ENCODE measurements around the gene INPP5A. TPM values are rescaled to one million over a fixed set of nuclear protein-coding genes. Genes with fewer than 3 reads are reported as not detected.
"Not testable (repeated sequence)": the region's sequence is repeated elsewhere in the genome, so short reads cannot be mapped to it uniquely, and the experiment has no call there.

Gene INPP5A
- total RNA-seq, 1 donor from 2014 or later: 36.4 TPM

GRCh38 chr10:132701846-132702190, 164.2 kb downstream of the INPP5A start:
- Mint-ChIP-seq H3K4me3 (ENCODE audit: unreplicated experiment) (no peak overlapping the region), H3K9me3 (ENCODE audit: unreplicated experiment) (peaks cover 12% of the 10 kb centered on the region), H3K27ac (ENCODE audit: unreplicated experiment) (no peak overlapping the region), H3K27me3 (ENCODE audit: unreplicated experiment) (no peaks in the 10 kb centered on the region), H3K4me1 (ENCODE audit: unreplicated experiment) (peaks cover 15% of the 10 kb centered on the region), H3K36me3 (ENCODE audit: unreplicated experiment) (peaks cover 13% of the 10 kb centered on the region)
- no peak for DNase-seq (ENCODE audit: extremely low spot score, unreplicated experiment)
- TF ChIP-seq CTCF (IDR thresholded peaks at IDR 0.05): no peak

GRCh38 chr10:132702601-132703418, 165.2 kb downstream of the INPP5A start:
- H3K36me3 Mint-ChIP-seq (ENCODE audit: unreplicated experiment): peaks cover 17% of the 10 kb centered on the region
- DNase-seq (ENCODE audit: extremely low spot score, unreplicated experiment): no peak
- no peak overlapping the region for H3K27ac Mint-ChIP-seq (ENCODE audit: unreplicated experiment)
- H3K9me3 Mint-ChIP-seq (ENCODE audit: unreplicated experiment): peaks cover 12% of the 10 kb centered on the region
- H3K27me3 Mint-ChIP-seq (ENCODE audit: unreplicated experiment): no peaks in the 10 kb centered on the region
- TF ChIP-seq CTCF (IDR thresholded peaks at IDR 0.05): no peak
- H3K4me3 Mint-ChIP-seq (ENCODE audit: unreplicated experiment): no peak overlapping the region
- peaks cover 15% of the 10 kb centered on the region for H3K4me1 Mint-ChIP-seq (ENCODE audit: unreplicated experiment)

GRCh38 chr10:132703419-132704007, 165.9 kb downstream of the INPP5A start:
- H3K36me3 Mint-ChIP-seq (ENCODE audit: unreplicated experiment): peaks cover 17% of the 10 kb centered on the region
- H3K27me3 Mint-ChIP-seq (ENCODE audit: unreplicated experiment): no peaks in the 10 kb centered on the region
- H3K9me3 Mint-ChIP-seq (ENCODE audit: unreplicated experiment): peaks cover 12% of the 10 kb centered on the region
- H3K4me3 Mint-ChIP-seq (ENCODE audit: unreplicated experiment): no peak overlapping the region
- no peak for TF ChIP-seq CTCF (IDR thresholded peaks at IDR 0.05)
- H3K27ac Mint-ChIP-seq (ENCODE audit: unreplicated experiment): no peak overlapping the region
- H3K4me1 Mint-ChIP-seq (ENCODE audit: unreplicated experiment): peaks cover 15% of the 10 kb centered on the region
- no peak for DNase-seq (ENCODE audit: extremely low spot score, unreplicated experiment)

GRCh38 chr10:132704008-132704814, 166.6 kb downstream of the INPP5A start:
- Mint-ChIP-seq H3K27ac (ENCODE audit: unreplicated experiment) (no peak overlapping the region), H3K4me1 (ENCODE audit: unreplicated experiment) (peaks cover 15% of the 10 kb centered on the region), H3K27me3 (ENCODE audit: unreplicated experiment) (no peaks in the 10 kb centered on the region), H3K36me3 (ENCODE audit: unreplicated experiment) (peaks cover 17% of the 10 kb centered on the region), H3K4me3 (ENCODE audit: unreplicated experiment) (no peak overlapping the region), H3K9me3 (ENCODE audit: unreplicated experiment) (peaks cover 12% of the 10 kb centered on the region)
- TF ChIP-seq CTCF (IDR thresholded peaks at IDR 0.05): no peak
- DNase-seq (ENCODE audit: extremely low spot score, unreplicated experiment): no peak

- H3K27me3 Mint-ChIP-seq (ENCODE audit: unreplicated experiment); H3K4me3 Mint-ChIP-seq (ENCODE audit: unreplicated experiment); DNase-seq (ENCODE audit: extremely low spot score, unreplicated experiment); H3K27ac Mint-ChIP-seq (ENCODE audit: unreplicated experiment): not testable (repeated sequence)
- H3K9me3 Mint-ChIP-seq (ENCODE audit: unreplicated experiment): peaks cover 12% of the 10 kb centered on the region
- H3K4me1 Mint-ChIP-seq (ENCODE audit: unreplicated experiment): peaks cover 14% of the 10 kb centered on the region
- H3K36me3 Mint-ChIP-seq (ENCODE audit: unreplicated experiment): peaks cover 17% of the 10 kb centered on the region
Observed at GRCh38 chr10:132704815-132705064, 167.2 kb downstream of the INPP5A start.

Measured in osteocyte (in vitro differentiated cells).